ENCODE results near the gene HOXC9.
A peak's percentile ranks its signal among the peaks of the same experiment; 100 is the strongest.

Gene HOXC9

GRCh38 chr12:54028314-54029201, 28.6 kb downstream of the HOXC9 start, which contains the start of gene HOXC6:
TSS of gene HOXC6 (plus strand) at chr12:54028440. CDS start at chr12:54028522, 82 bp downstream.
- DNase-seq (ENCODE audit: low spot score) = no peak

- DNase-seq (ENCODE audit: low spot score) = no peak
Measured at GRCh38 chr12:54029529-54030441, 29.8 kb downstream of the HOXC9 start.

DNA sequence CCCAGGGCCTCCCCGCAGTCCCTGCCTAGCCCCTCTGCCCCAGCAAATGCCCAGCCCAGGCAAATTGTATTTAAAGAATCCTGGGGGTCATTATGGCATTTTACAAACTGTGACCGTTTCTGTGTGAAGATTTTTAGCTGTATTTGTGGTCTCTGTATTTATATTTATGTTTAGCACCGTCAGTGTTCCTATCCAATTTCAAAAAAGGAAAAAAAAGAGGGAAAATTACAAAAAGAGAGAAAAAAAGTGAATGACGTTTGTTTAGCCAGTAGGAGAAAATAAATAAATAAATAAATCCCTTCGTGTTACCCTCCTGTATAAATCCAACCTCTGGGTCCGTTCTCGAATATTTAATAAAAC, 30.5 kb downstream of the HOXC9 start:
- no peak for DNase-seq (ENCODE audit: low spot score)

- DNase-seq (ENCODE audit: low spot score) = no peak
Measured at GRCh38 chr12:54030889-54031471, 31.0 kb downstream of the HOXC9 start.

DNA sequence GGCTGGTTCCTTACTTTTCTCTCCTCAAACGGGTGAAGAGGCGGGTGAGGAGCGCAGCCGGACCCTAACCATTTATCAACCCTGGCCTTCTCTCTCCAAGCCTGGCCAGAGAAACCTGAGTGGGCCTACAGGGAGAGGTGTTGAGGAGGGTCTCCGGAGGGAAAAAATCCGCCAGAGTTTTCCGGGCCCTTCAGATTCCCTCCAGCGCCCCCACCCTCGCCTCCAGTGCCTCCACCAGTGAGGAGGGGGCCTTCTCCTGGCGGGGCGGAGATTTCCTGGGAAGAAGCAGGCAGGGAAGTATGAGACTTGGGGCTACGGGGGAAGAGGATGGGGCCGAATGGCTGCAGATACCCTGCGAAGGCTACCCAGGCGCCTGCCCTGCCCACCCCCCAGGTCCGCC, 31.5 kb downstream of the HOXC9 start:
- no peak for DNase-seq (ENCODE audit: low spot score)

- no peak for DNase-seq (ENCODE audit: low spot score)
Measured at GRCh38 chr12:54032086-54032619, 32.2 kb downstream of the HOXC9 start.

GRCh38 chr12:54032627-54033100, 32.7 kb downstream of the HOXC9 start, which contains the start of gene HOXC5:
TSS of gene HOXC5 (plus strand) at chr12:54033050. CDS start at chr12:54033123, 73 bp downstream.
- peak; percentile 85 for DNase-seq (ENCODE audit: low spot score)

DNA sequence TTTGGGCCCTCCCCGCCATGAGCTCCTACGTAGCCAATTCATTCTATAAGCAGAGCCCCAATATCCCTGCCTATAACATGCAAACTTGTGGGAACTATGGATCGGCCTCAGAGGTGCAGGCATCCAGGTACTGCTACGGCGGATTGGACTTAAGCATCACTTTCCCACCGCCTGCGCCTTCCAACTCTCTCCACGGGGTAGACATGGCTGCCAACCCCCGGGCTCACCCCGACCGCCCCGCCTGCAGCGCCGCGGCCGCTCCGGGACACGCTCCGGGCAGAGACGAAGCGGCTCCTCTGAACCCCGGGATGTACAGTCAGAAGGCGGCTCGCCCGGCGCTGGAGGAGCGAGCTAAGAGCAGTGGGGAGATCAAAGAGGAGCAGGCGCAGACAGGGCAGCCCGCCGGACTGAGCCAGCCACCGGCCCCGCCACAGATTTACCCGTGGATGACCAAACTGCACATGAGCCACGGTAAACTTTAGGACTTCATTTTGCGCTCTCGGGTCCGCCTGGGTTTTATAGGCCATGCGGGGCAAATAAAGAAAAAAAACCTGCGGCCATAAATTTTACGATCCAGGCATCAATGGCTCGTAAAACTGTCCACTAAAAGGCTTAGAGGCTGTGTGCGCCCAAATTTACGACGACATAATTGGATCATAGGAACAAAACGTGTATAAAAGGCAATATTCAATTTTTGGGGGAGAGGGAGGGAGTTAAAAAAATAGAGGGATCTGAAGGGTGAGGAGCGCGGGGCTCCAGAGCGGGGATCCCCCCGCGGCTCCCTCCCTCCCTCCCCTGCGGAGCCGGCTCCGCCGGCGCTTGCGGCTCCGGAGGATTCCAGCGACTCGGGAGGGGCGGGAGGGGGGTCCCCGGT, 33.4 kb downstream of the HOXC9 start:
- DNase-seq (ENCODE audit: low spot score) = no peak

DNA sequence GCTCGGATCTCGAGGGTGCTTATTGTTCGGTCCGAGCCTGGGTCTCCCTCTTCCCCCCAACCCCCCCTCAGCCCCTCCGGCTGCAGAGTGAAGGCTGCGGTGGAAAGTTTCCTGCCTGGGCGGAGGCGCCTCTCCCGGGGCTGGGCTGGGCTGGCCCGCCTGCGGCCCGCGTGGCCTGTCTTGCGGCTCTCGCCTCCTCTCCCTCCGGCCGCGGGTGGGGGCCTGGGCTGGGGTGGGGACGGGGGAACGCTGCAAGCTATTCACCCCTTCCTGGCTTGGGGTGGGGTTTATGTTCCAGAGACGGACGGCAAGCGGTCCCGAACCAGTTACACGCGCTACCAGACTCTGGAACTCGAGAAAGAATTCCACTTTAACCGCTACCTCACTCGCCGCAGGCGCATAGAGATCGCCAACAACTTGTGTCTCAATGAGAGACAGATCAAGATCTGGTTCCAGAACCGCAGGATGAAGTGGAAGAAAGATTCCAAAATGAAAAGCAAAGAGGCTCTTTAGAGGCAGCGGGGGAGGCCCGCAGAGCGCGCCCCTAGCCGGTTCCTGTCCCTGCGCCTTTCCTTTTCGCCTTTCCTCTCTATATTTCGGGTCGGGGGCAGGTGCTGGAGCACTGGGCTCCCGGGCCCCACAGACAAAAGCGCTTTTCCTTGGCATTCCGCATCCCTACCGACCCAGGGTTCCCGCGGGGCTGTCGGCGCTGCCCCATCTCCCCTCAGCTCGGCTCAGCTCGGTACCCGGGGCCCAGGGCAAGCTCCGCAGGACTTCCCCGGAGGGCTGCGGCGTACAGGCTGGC, 34.2 kb downstream of the HOXC9 start:
- no peak for DNase-seq (ENCODE audit: low spot score)

GRCh38 chr12:54034785-54035310, 34.9 kb downstream of the HOXC9 start:
- DNase-seq (ENCODE audit: low spot score) = no peak

DNA sequence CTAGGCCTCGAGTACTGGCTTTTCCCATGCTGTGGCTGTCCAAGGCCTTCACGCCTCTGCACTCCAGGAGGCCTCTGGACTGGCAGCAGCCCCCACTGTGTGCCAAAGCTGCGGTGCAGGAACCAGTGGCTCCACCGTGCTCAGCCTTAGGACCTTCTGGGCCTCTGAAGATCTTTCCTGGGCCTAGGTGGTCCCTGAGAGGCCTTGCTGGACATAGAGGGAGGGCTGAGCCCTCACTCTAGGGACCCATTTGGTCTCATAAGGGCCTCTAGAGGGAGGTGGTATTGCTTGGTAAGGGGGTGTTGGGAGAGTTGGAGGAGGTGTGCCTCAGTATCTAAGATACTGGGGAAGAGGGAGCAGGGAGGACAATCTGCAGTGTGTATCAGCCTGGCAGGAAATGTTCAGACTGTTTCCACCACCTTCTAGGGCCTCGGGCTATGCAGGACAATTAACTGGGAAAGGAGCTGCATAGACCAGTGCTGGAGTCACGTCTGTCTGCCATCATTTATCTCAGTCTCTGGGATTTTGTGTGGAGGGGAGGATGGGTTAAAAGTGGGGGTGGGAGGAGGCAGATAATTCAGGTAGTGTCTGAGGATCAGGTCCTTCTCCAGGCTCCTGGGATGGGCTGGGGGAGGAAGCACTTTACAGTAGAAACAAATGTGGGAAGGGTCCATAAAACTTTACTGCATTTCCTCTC, 35.8 kb downstream of the HOXC9 start:
- no peak for DNase-seq (ENCODE audit: low spot score)

- no peak for DNase-seq (ENCODE audit: low spot score)
Measured at GRCh38 chr12:54036620-54037359, 36.8 kb downstream of the HOXC9 start.

GRCh38 chr12:54037360-54038283, 37.7 kb downstream of the HOXC9 start:
- no peak for DNase-seq (ENCODE audit: low spot score)

GRCh38 chr12:54038284-54038870, 38.4 kb downstream of the HOXC9 start:
- no peak for DNase-seq (ENCODE audit: low spot score)

- no peak for DNase-seq (ENCODE audit: low spot score)
Measured at GRCh38 chr12:54038871-54039414, 39.0 kb downstream of the HOXC9 start.

DNA sequence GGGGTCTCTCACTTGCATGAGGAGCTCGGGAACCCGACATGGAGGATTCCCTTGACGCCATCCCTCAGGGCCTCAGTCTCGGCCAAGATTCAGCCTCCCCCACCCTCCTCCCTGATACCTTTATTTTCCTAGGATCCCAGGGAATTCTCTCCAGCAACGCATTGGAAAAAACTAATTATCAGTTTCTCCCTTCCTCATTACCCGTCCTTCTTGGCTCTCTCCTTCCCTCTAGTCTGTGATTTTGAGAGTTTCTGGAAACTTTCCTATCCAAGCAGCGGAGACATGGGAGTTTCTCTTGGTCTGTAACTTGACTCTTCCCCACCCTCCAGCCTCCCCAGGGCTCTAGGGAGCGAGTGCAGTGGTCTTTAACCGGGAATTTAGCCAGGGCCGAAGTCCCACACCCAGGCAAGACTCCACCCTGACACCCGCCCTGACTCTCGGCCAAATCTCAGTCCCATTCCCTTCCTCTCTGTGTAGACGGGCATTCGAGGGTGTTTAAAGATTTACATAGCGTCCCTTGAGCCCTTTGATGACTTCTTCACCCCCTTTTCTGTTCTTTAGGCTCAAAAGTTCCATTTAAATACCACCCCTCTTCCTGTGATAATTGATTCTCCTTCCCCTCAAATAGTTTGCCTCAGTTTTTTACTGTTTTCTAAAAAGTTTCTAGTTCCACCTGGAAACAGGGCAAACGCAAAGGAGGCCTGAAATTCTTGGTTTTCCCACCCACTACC, 39.6 kb downstream of the HOXC9 start:
- DNase-seq (ENCODE audit: low spot score) = no peak

Measured in COLO829 (cell line).